Epithelial cell of esophagus (primary cell): ENCODE results near the gene MID2.
"Not testable (repeated sequence)": the region's sequence is repeated elsewhere in the genome, so short reads cannot be mapped to it uniquely, and the experiment has no call there.

Experiments used
- DNase-seq: peaks from one replicate; pipeline ENCODE4 v3.0.0; 2010; ENCODE audit warnings: low read depth
- H3K4me3 ChIP-seq: 2 replicates; pipeline ENCODE4 v1.5.1; 2011; ENCODE audit warnings: mild to moderate bottlenecking, low read length, control low read depth
- TF ChIP-seq, protein P1 (sequence below): IDR thresholded peaks from 2 replicates; pipeline ENCODE4 v1.5.1; 2011; ENCODE audit warnings: low read depth, mild to moderate bottlenecking, low read length, control low read depth, inconsistent platforms; ENCODE audit not compliant: insufficient read depth; ENCODE audit errors: missing control alignments

MID2 gene

DNA sequence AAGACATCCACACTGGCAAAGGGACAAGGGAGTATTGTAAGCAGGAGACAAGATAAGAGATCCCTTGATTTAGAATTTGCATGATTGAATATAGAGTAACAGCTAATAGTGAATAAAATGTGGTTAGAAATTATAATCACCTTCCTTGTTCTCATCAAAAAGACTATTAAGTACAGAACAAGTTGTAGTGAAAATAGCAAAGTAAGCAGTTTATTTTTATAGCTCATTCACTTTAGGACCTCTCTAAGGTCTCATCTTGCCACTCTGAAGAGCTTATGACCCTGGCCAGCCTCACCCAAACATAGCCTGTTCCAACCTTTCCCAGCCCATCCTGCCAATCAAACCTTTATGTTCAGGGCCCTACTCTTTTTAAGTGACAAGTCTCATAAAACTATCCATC lies 30.6 kb downstream of the MID2 start:
- DNase-seq: no peak
- no peak overlapping the region for H3K4me3 ChIP-seq
- TF ChIP-seq, protein P1, sequence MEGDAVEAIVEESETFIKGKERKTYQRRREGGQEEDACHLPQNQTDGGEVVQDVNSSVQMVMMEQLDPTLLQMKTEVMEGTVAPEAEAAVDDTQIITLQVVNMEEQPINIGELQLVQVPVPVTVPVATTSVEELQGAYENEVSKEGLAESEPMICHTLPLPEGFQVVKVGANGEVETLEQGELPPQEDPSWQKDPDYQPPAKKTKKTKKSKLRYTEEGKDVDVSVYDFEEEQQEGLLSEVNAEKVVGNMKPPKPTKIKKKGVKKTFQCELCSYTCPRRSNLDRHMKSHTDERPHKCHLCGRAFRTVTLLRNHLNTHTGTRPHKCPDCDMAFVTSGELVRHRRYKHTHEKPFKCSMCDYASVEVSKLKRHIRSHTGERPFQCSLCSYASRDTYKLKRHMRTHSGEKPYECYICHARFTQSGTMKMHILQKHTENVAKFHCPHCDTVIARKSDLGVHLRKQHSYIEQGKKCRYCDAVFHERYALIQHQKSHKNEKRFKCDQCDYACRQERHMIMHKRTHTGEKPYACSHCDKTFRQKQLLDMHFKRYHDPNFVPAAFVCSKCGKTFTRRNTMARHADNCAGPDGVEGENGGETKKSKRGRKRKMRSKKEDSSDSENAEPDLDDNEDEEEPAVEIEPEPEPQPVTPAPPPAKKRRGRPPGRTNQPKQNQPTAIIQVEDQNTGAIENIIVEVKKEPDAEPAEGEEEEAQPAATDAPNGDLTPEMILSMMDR: no peak

DNA sequence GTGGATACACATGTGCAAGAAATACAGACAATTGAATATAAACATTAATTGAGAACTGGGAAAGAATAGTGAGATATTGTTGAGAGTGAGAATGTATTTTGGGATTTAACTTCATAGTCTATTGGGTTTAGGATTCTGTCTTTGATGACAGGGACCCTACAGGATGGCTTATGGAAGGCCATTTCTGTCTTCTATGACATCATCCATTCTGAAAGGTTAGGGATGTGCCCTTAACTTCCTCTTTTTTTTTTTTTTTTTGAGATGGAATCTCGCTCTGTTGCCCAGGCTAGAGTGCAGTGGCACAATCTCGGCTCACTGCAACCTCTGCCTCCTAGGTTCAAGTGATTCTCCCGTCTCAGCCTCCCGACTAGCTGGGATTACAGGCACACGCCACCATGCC lies 31.4 kb downstream of the MID2 start:
- H3K4me3 ChIP-seq, DNase-seq: not testable (repeated sequence)

DNA sequence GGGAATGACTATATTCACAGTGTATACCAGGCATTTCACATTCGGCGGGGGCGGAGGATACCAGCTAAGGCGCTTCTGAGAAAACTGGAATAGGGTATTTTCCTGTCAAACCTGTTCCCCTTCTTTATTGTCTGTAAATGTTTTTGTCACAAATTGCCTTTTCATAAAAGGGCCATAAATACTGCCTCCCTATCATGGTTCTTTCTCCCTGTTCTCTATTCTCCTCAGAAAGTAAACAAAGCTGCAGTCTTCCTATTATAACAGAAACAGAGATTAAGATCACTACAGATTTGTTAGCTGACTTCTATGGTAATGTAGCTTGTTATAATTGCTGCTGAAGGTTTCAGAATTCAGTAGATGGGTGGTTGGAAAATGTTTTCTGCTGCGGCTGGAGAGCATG lies 32.2 kb downstream of the MID2 start:
- TF ChIP-seq, protein P1: no peak
- peak; percentile 26 for DNase-seq
- no peak overlapping the region for H3K4me3 ChIP-seq

DNA sequence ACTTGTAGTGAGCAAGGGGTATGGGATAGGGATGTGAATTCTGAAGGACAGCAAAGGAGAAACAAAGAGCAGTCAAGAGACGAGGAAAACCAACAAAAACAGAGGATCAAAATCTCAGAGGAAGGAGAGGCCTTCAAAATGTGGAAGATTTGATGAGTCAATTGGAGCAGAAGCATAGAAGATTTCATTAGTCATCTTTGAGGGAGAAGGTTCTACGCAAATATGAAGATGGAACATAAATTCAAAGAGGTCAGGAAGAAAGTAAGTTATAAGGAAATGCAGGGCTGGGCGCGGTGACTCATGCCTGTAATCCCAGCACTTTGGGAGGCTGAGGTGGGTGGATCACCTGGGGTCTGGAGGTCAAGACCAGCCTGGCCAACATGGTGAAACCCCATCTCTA lies 35.4 kb downstream of the MID2 start:
- H3K4me3 ChIP-seq: no peak overlapping the region
- TF ChIP-seq, protein P1: no peak
- DNase-seq: peak; percentile 32

DNA sequence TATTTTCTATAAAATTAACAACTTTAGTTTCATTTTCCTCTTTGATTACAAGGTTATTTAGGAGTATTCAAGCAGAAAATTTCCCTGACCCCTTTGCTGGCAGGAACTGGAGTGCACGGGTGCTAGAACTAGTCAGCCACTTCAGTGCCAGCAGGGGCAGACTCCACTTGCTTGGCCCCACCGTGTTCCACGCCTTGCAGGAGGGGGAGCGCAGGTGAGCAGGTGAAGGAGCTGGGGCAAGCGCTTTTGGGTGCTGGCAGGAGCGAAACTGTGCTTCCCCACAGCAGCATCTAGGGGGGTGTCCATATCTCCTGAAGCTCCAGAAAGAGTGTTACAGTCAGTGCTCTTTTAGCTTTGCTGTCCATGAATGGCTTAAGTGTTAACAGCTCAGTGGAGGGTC lies 45.5 kb downstream of the MID2 start:
- no peak for DNase-seq
- TF ChIP-seq, protein P1: no peak
- H3K4me3 ChIP-seq: no peak overlapping the region

DNA sequence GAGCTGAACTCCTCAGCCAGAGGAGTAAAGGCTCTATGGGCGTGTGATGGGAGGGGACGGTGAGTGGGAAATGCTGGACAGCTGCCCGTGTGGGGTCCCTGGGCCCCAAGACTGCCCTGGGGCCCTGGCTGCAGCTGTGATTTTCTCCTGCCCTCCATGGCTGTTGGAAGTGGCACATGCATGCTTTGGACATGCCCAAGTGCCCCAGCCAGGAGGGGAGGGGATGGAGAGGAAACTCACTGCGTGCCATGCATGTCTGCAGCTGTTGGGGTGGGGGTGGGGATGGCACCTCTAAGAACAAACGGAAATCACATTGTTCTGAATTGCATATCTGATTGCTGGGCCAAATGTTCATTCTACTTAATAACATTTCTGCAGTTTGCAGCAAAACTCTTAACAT lies 52.4 kb downstream of the MID2 start:
- peak; percentile 22 for DNase-seq
- TF ChIP-seq, protein P1: no peak
- no peak overlapping the region for H3K4me3 ChIP-seq

DNA sequence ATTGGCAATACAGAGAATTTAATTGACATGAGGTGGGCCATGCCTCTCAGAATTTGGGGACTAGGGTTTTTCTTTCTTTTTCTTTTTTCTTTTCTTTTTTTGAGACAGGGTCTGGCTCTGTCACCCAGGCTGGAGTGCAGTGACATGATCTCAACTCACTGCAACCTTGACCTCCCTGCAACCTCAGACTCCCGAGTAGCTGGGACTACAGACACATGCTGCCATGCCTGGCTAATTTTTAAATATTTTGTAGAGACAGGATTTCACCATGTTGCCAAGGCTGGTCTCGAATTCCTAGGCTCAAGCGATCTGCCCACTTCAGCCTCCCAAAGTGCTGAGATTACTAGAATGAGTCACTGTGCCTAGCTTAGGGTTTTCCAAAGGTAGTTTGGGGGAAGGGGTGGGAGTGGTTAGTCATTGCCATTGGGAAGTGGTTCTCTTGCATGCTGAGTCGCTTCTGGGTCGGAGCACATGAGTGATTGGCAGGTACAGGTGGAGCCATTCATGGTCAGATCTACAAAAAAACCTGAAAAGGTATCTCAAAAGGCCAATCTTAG lies 54.5 kb downstream of the MID2 start:
- H3K4me3 ChIP-seq: no peak overlapping the region
- DNase-seq: peak; percentile 28
- TF ChIP-seq, protein P1: no peak
